Skeletal muscle satellite cell (primary cell): Measurements from ENCODE around the gene HNRNPF. TPM values are rescaled to one million over a fixed set of nuclear protein-coding genes. Genes with fewer than 3 reads are reported as not detected.
"Not testable (repeated sequence)": the region's sequence is repeated elsewhere in the genome, so short reads cannot be mapped to it uniquely, and the experiment has no call there.

Source experiments
- H3K27me3 ChIP-seq: 2 replicates; pipeline ENCODE4 v1.7.0; 2013; ENCODE audit warnings: low read length; ENCODE audit not compliant: control insufficient read depth, insufficient read depth
- H3K36me3 ChIP-seq: 2 replicates; pipeline ENCODE4 v1.7.0; 2013; ENCODE audit warnings: mild to moderate bottlenecking, control low read depth, low read length; ENCODE audit not compliant: insufficient read depth
- H3K4me1 ChIP-seq: 2 replicates; pipeline ENCODE4 v1.7.0; 2013; ENCODE audit warnings: low read length; ENCODE audit not compliant: control insufficient read depth, insufficient read depth
- H3K4me2 ChIP-seq: 2 replicates; pipeline ENCODE4 v1.7.0; 2013; ENCODE audit warnings: mild to moderate bottlenecking, low read length
- H3K4me3 ChIP-seq: 2 replicates; pipeline ENCODE4 v1.7.0; 2013; ENCODE audit warnings: low read length
- H3K9ac ChIP-seq: 2 replicates; pipeline ENCODE4 v1.7.0; 2013; ENCODE audit warnings: mild to moderate bottlenecking, low read depth, low read length, moderate library complexity
- H3K9me3 ChIP-seq: replicated peaks from 2 replicates; pipeline ENCODE4 v1.7.0; 2013; ENCODE audit warnings: mild to moderate bottlenecking, control low read depth, low read length
- total RNA-seq: library from RNA; depleted of rRNA; stranded (reverse); fragments of >200 nt; gene quantifications from 2 replicates; pipeline ENCODE4 v1.2.3, GENCODE V29; 2012; rRNA removed

Gene HNRNPF, protein sequence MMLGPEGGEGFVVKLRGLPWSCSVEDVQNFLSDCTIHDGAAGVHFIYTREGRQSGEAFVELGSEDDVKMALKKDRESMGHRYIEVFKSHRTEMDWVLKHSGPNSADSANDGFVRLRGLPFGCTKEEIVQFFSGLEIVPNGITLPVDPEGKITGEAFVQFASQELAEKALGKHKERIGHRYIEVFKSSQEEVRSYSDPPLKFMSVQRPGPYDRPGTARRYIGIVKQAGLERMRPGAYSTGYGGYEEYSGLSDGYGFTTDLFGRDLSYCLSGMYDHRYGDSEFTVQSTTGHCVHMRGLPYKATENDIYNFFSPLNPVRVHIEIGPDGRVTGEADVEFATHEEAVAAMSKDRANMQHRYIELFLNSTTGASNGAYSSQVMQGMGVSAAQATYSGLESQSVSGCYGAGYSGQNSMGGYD
- total RNA-seq, result 187 and 212 TPM in 2 replicates

DNA sequence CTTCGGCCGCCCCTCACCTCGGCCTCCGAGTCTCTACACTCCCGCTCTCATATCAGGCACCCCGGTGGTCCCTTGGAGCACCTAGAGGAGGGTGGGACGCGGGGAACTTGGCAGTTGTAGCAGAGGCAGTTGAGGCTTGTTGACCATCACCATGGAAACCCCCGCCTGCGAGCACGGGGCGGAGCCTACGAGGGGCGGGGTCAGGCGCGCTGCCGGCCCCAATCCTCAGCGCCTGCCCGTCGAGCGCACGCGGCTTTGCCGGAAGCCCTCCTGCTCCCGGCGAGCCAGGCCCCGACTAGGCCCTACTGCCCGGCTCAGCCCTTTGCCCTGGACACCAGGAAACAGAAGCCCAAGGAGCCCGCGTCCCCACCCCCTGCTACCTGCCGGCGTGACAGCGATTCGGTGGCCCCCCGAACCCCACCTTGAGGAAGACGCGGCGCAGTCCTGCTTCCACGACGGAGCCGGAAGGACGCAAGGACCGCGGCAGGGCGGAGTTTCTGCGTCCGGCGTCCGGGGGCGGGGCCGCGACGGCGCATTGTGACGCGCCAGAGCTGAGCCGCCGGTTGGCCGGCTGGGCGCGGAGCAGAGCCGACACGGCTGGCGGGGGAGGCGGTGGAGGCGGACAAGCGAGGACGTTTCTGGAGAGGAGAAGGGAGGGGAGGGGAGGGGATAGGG, at the start of gene HNRNPF:
HNRNPF (minus strand) TSS at position 477 of the 675 bp plus-strand sequence. CDS start 21,302 bp downstream, outside the sequence.
- peaks cover 18% of the 10 kb centered on the region for H3K4me1 ChIP-seq
- peak within 1 kb of the TSS; percentile 93 for H3K4me3 ChIP-seq
- peaks cover under 1% of the 10 kb centered on the region for H3K36me3 ChIP-seq
- peak within 1 kb of the TSS; percentile 99 for H3K4me2 ChIP-seq
- no peaks in the 10 kb centered on the region for H3K9me3 ChIP-seq
- peak within 1 kb of the TSS; percentile 96 for H3K9ac ChIP-seq
- no peaks in the 10 kb centered on the region for H3K27me3 ChIP-seq

DNA sequence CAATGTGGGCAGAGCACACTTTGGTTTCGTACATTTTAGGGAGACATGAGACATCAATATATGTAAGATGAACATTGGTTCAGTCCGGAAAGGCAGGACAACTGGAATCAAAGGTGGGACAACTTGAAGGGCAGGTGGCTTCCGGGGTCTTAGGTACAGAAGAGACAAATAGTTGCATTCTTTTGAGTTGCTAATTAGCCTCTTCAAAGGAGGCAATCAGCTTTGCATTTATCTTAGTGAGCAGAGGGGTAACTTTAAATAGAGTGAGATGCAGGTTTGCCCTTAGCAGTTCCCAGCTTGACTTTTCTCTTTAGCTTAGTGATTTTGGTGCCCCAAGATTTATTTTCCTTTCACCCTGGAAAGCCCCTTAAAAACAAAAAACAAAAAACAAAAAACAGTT, 49.2 kb upstream of the HNRNPF start:
- peaks cover 7% of the 10 kb centered on the region for H3K4me1 ChIP-seq
- no peaks in the 10 kb centered on the region for H3K9me3 ChIP-seq
- no peaks in the 10 kb centered on the region for H3K36me3 ChIP-seq
- H3K4me3 ChIP-seq, result no peak overlapping the region
- no peak overlapping the region for H3K9ac ChIP-seq
- no peaks in the 10 kb centered on the region for H3K27me3 ChIP-seq
- no peak overlapping the region for H3K4me2 ChIP-seq

DNA sequence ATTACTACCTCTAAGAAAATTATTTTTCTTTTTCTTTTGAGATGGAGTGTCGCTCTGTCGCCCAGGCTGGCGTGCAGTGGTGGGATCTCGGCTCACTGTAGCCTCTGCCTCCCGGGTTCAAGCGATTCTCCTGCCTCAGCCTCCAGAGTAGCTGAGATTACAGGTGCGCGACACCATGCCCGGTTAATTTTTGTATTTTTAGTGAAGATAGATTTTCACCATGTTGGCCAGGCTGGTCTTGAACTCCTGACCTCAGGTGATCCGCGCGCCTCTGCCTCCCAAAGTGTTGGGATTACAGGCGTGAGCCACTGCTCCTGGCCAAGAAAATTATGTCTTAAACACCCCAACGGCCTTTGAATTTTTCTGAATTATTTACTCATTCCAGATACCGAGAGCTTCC, 47.6 kb upstream of the HNRNPF start:
- Histone ChIP-seq H3K4me2 (peak overlapping the region; percentile 77), H3K9ac (peak overlapping the region; percentile 75)
- not testable (repeated sequence) for H3K27me3 ChIP-seq, H3K9me3 ChIP-seq, H3K4me1 ChIP-seq, H3K4me3 ChIP-seq, H3K36me3 ChIP-seq

DNA sequence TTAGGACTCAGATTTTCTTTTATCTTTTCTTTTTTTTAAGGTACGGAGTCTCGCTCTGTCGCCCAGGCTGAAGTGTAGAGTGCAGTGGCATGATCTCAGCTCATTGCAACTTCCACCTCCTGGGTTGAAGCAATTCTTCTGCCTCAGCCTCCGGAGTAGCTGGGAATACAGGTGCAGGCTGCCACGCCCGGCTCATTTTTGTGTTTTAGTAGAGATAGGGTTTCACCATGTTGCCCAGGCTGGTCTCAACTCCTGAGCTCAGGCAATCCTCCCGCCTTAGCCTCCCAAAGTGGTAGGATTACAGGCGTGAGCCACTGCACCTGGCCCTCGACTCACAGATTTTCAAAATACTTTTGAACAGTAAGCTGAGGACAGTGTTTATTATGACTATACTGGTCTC, 45.0 kb upstream of the HNRNPF start:
- H3K27me3 ChIP-seq, H3K36me3 ChIP-seq, H3K9ac ChIP-seq, H3K4me2 ChIP-seq, H3K4me3 ChIP-seq, H3K9me3 ChIP-seq, H3K4me1 ChIP-seq: not testable (repeated sequence)

DNA sequence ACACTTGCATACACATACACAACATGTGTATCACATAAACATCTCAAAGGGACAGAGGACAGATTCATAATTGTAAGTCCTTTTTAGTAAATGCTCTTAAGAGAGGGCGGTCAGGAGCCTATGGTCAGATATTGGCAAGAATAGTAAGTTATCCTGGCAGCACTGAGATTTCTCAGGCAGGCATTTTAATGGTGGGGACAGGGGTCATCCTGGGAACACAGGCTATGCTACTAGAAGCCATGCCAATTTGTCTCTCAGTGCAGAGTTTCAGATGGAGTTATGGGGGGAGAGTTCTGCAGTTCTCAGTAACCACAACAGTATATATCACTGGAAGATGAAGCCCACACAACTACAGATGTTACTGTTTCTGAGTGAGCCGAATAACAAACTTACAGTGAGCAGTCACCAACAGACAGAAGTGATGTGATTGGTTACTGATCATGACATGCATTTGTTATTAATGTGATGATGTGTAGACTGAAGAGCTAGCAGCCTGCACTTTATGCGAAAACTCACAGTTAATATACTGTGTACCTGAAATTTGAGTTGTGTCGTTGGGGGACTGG, 44.4 kb upstream of the HNRNPF start:
- H3K9ac ChIP-seq, result no peak overlapping the region
- no peaks in the 10 kb centered on the region for H3K27me3 ChIP-seq
- no peak overlapping the region for H3K4me3 ChIP-seq
- no peaks in the 10 kb centered on the region for H3K9me3 ChIP-seq
- peaks cover 7% of the 10 kb centered on the region for H3K4me1 ChIP-seq
- no peaks in the 10 kb centered on the region for H3K36me3 ChIP-seq
- no peak overlapping the region for H3K4me2 ChIP-seq

DNA sequence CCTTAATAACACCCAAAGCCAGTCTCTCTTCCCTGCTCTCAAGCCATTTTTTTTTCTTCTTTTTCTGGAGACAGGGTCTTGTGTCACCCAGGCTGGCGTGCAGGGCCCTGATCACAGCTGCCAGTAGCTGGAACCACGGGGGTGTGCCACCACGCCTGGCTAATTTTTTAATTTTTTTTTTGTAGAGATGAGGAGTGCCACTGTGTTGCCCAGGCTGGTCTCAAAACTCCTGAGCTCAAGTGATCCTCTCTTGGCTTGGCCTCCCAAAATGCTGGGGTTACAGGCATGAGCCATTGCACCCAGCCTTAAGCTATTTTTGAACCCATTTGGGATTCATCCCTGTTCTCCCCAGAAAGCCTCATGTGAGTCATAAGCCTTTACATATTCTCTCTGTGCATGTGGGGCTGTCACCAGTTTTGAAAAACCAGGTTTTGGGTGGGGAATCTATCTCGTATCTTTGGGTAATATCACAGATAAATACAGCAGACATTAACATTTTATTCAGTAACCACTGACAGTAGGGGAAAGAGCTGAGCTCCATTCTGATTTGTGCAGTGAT, 43.4 kb upstream of the HNRNPF start:
- Histone ChIP-seq H3K4me3 (no peak overlapping the region), H3K36me3 (no peaks in the 10 kb centered on the region), H3K9me3 (no peaks in the 10 kb centered on the region), H3K9ac (no peak overlapping the region), H3K27me3 (no peaks in the 10 kb centered on the region), H3K4me1 (peaks cover 7% of the 10 kb centered on the region), H3K4me2 (no peak overlapping the region)

DNA sequence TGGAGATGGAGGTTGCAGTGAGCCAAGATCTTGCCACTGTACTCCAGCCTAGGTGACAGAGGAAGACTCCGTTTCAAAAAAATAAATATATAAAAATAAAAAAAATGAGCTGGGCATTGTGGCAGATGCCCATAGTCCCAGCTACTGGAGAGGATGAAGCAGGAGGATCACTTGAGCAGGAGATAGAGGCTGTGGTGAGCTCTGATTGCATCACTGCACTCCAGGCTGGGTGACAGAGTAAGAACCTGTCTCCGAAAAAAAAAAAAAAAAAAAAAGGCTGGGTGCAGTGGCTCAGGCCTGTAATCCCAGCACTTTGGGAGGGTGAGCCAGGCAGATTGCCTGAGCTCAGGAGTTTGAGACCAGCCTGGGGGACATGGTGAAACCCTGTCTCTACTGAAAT, 39.8 kb upstream of the HNRNPF start:
- Histone ChIP-seq H3K9ac (no peak overlapping the region), H3K9me3 (no peaks in the 10 kb centered on the region), H3K4me1 (no peaks in the 10 kb centered on the region), H3K4me3 (no peak overlapping the region), H3K4me2 (no peak overlapping the region), H3K27me3 (no peaks in the 10 kb centered on the region), H3K36me3 (no peaks in the 10 kb centered on the region)

DNA sequence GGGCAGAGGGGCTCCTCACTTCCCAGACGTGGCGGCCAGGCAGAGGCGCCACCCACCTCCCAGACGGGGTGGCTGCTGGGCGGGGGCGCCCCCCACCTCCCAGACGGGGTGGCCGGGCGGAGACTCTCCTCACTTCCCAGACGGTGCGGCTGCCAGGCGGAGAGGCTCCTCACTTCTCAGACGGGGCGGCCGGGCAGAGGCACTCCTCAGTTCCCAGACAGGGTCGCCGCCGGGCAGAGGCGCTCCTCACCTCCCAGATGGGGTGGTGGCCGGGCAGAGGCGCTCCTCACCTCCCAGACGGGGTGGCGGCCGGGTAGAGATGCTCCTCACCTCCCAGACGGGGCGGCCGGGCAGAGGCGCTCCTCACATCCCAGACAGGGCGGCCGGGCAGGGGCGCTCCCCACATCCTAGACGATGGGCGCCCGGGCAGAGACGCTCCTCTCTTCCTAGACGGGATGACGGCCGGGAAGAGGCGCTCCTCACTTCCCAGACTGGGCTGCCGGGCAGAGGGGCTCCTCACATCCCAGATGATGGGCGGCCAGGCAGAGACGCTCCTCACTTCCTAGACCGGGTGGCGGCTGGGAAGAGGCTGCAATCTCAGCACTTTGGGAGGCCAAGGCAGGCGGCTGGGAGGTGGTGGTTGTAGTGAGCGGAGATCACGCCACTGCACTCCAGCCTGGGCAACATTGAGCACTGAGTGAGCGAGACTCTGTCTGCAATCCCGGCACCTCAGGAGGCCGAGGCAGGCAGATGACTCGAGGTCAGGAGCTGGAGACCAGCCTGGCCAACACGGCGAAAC, 37.4 kb upstream of the HNRNPF start:
- not testable (repeated sequence) for H3K4me3 ChIP-seq, H3K36me3 ChIP-seq, H3K4me2 ChIP-seq, H3K9me3 ChIP-seq, H3K9ac ChIP-seq, H3K4me1 ChIP-seq, H3K27me3 ChIP-seq

DNA sequence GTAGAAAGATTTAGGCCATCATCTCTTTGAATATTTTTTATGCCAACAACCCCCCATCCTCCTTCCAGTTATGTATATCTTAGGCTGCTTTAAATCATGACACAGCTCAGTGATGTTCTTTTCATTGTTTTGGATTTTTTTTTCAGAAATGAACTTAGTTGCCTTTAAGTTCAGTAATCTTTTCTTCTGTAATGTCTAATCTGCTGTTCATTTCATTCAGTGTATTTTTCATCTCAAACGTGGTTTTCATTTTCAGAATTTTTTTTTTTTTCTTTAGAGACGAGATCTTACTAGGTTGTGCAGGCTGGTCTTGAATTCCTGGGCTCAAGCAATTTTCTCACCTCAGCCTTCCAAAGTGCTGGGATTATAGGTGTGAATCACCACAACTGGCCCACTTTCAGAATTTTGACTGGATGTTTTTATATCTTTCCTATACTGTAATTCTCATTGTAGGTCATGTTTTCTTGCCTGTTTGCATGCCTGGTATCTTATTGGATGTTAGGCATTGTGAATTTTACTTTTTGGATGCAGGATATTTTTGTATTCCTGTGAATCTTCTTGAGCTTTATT, 36.0 kb upstream of the HNRNPF start:
- Histone ChIP-seq H3K9me3 (no peaks in the 10 kb centered on the region), H3K27me3 (no peaks in the 10 kb centered on the region), H3K9ac (no peak overlapping the region), H3K36me3 (no peaks in the 10 kb centered on the region), H3K4me1 (no peaks in the 10 kb centered on the region), H3K4me3 (no peak overlapping the region), H3K4me2 (no peak overlapping the region)

DNA sequence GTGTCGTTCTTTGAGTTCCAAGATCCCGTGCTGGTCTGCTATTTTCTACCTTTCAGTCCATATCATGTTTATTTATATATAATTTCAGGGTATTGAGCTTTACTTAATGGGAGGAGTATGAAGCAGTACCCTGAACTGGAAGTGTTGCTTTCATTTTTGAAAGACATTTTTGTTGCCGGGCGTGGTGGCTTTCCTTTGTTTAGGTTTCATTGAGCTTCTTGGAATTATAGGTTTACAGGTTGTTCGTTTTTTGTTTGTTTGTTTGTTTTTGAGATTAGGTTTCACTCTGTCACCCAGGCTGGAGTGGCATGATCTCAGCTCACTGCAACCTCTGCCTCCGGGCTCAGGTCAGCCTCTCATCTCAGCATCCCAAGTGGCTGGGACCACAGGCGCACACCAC, 35.3 kb upstream of the HNRNPF start:
- Histone ChIP-seq H3K9me3 (no peaks in the 10 kb centered on the region), H3K4me1 (no peaks in the 10 kb centered on the region), H3K4me2 (no peak overlapping the region), H3K4me3 (no peak overlapping the region), H3K27me3 (no peaks in the 10 kb centered on the region), H3K9ac (no peak overlapping the region), H3K36me3 (no peaks in the 10 kb centered on the region)
